PC-3 (cell line): ENCODE measurements around the gene ZNF384. TPM values are rescaled to one million over a fixed set of nuclear protein-coding genes. Genes with fewer than 3 reads are reported as not detected.
A peak's percentile ranks its signal among the peaks of the same experiment; 100 is the strongest.
"Not testable (repeated sequence)": the region's sequence is repeated elsewhere in the genome, so short reads cannot be mapped to it uniquely, and the experiment has no call there.

ENCODE experiments used
- ATAC-seq: fragments of 200-7000 bp; cut with Tn5 transposase; 2 replicates; pipeline ENCODE4 v1.9.1; 2020; ENCODE audit warnings: mild to moderate bottlenecking, moderate library complexity
- BruUV-seq: library from RNA; stranded (reverse); fragments of 400-500 nt; replicated peaks from 2 replicates; lab custom pipeline; 2021; lab: Mats Ljungman, UMichigan
- CTCF ChIA-PET: fragments of 300-600 bp; sonication (Branson Sonifier 250); formaldehyde crosslinking; loops from one replicate; lab custom pipeline; 2022; ENCODE audit warnings: antibody characterized with exemption; lab: Charles Lee
- POLR2A ChIA-PET: fragments of 300-600 bp; sonication (Branson Sonifier 250); formaldehyde crosslinking; loops from one replicate; lab custom pipeline; 2022; ENCODE audit warnings: antibody characterized with exemption; ENCODE audit not compliant: unreplicated experiment; lab: Charles Lee
- DNase-seq: peaks from one replicate; pipeline ENCODE4 v3.0.0-alpha.2; 2015
- H2AFZ ChIP-seq: fragments of 300-600 bp; sonication (generic); 2 replicates; pipeline ENCODE4 v1.6.0; 2016; ENCODE audit warnings: antibody characterized with exemption, low read length
- H3F3A ChIP-seq: fragments of 300-600 bp; sonication (generic); one replicate; pipeline ENCODE4 v1.6.0; 2017; ENCODE audit warnings: antibody characterized with exemption, low read length, control low read depth, mild to moderate bottlenecking; ENCODE audit not compliant: unreplicated experiment
- H3K27ac ChIP-seq: fragments of 300-600 bp; sonication (generic); 2 replicates; pipeline ENCODE4 v1.5.1; 2016; ENCODE audit warnings: mild to moderate bottlenecking, low read length
- H3K27me3 ChIP-seq: fragments of 300-600 bp; sonication (generic); 2 replicates; pipeline ENCODE4 v1.6.1; 2016; ENCODE audit warnings: low read length, mixed read lengths
- H3K36me3 ChIP-seq: fragments of 300-600 bp; sonication (generic); 2 replicates; pipeline ENCODE4 v1.6.1; 2016; ENCODE audit warnings: low read depth, mixed run types, low read length, mixed read lengths
- H3K4me1 ChIP-seq: fragments of 300-600 bp; sonication (generic); 2 replicates; pipeline ENCODE4 v1.5.1; 2016; ENCODE audit warnings: low read length; ENCODE audit not compliant: insufficient read depth
- H3K4me2 ChIP-seq: fragments of 300-600 bp; sonication (generic); 2 replicates; pipeline ENCODE4 v1.6.0; 2016; ENCODE audit warnings: low read length
- H3K4me3 ChIP-seq: fragments of 300-600 bp; sonication (generic); 2 replicates; pipeline ENCODE4 v1.5.1; 2016; ENCODE audit warnings: mild to moderate bottlenecking, low read length, mixed read lengths
- H3K79me2 ChIP-seq: fragments of 300-600 bp; sonication (generic); 2 replicates; pipeline ENCODE4 v1.6.1; 2017; ENCODE audit warnings: low read length, mixed read lengths
- H3K9ac ChIP-seq: fragments of 300-600 bp; sonication (generic); 2 replicates; pipeline ENCODE4 v1.6.0; 2016; ENCODE audit warnings: mild to moderate bottlenecking, low read length
- H3K9me2 ChIP-seq: fragments of 300-600 bp; sonication (generic); replicated peaks from 2 replicates; pipeline ENCODE4 v1.6.1; 2016; ENCODE audit warnings: mixed run types, low read length, mixed read lengths
- H3K9me3 ChIP-seq: fragments of 300-600 bp; sonication (generic); 2 replicates; pipeline ENCODE4 v1.6.1; 2016; ENCODE audit warnings: low read length, mixed read lengths
- H4K20me1 ChIP-seq: fragments of 300-600 bp; sonication (generic); 2 replicates; pipeline ENCODE4 v1.6.1; 2016; ENCODE audit warnings: low read length, mixed read lengths
- CTCF ChIP-seq: fragments of 300-600 bp; sonication (generic); conservative IDR thresholded peaks from 2 replicates; pipeline ENCODE4 v1.5.1; 2017; ENCODE audit warnings: antibody characterized with exemption, low read depth, mild to moderate bottlenecking, low read length
- EZH2 ChIP-seq: fragments of 300-600 bp; sonication (generic); IDR thresholded peaks from one replicate; pipeline ENCODE4 v1.6.1; 2017; ENCODE audit warnings: antibody characterized with exemption, mild to moderate bottlenecking, low read length; ENCODE audit not compliant: unreplicated experiment
- EZH2phosphoT487 ChIP-seq: fragments of 300-600 bp; sonication (generic); IDR thresholded peaks from 2 replicates; pipeline ENCODE4 v1.6.1; 2018; ENCODE audit warnings: mild to moderate bottlenecking, antibody characterized with exemption, low read length, borderline replicate concordance
- intact Hi-C: fragments of 100-400 bp; cut with micrococcal nuclease; formaldehyde crosslinking; loops from 2 replicates; pipeline ENCODE4 v1.9.0; 2023
- total RNA-seq: library from RNA; depleted of rRNA; stranded (reverse); fragments of >200 nt; gene quantifications from 2 replicates; pipeline ENCODE4 v1.2.3, GENCODE V29; 2014

Gene ZNF384
- total RNA-seq, 1 experiment from 2014 or later = 22.3 TPM

DNA sequence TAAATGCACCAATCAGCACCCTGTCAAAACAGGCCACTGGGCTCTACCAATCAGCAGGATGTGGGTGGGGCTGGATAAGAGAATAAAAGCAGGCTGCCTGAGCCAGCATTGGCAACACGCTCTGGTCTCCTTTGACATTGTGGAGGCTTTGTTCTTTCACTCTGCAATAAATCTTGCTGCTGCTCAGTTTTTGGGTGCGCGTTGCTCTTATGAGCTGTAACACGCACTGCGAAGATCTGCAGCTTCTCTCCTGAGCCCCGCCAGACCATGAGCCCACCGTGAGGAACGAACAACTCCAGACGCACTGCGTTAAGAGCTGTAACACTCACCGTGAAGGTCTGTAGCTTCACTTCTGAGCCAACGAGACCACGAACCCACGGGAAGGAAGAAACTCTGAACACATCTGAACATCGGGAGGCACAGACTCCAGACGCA, 19.8 kb upstream of the ZNF384 start:
- Histone ChIP-seq H3K27ac (no peak overlapping the region), H3K36me3 (no peaks in the 10 kb centered on the region), H3K27me3 (no peaks in the 10 kb centered on the region), H3K4me3 (no peak overlapping the region), H3K9me2 (no peaks in the 10 kb centered on the region), H3F3A (no peaks in the 10 kb centered on the region), H3K4me2 (no peak overlapping the region), H3K9me3 (no peaks in the 10 kb centered on the region), H4K20me1 (no peaks in the 10 kb centered on the region), H3K4me1 (no peaks in the 10 kb centered on the region), H3K9ac (no peak overlapping the region), H2AFZ (no peak overlapping the region), H3K79me2 (no peaks in the 10 kb centered on the region)
- intact Hi-C loops = no loop called here
- ChIA-PET POLR2A (interaction anchor here (0.6 kb wide), 1 partner anchor 178 kb away, joined by 4 read pairs; no protein-coding TSS in a partner anchor), CTCF (no interaction called here)
- ATAC-seq (no peak), DNase-seq (peak; percentile 8)
- BruUV-seq = no TSS peak
- no peak for TF ChIP-seq EZH2

- ATAC-seq, H3K9ac ChIP-seq, H4K20me1 ChIP-seq, H3K9me3 ChIP-seq, H3K4me3 ChIP-seq, CTCF ChIA-PET, DNase-seq, H3K9me2 ChIP-seq, H3K36me3 ChIP-seq, H3K27me3 ChIP-seq, H2AFZ ChIP-seq, BruUV-seq, intact Hi-C loops, H3K27ac ChIP-seq, H3K4me1 ChIP-seq, H3K79me2 ChIP-seq, H3K4me2 ChIP-seq, H3F3A ChIP-seq: not testable (repeated sequence)
- POLR2A ChIA-PET = interaction anchor here (0.6 kb wide), 1 partner anchor 179 kb away, joined by 4 read pairs; no protein-coding TSS in a partner anchor
These were observed 19.2 kb upstream of the ZNF384 start for GRCh38 chr12:6708351-6708750.

DNA sequence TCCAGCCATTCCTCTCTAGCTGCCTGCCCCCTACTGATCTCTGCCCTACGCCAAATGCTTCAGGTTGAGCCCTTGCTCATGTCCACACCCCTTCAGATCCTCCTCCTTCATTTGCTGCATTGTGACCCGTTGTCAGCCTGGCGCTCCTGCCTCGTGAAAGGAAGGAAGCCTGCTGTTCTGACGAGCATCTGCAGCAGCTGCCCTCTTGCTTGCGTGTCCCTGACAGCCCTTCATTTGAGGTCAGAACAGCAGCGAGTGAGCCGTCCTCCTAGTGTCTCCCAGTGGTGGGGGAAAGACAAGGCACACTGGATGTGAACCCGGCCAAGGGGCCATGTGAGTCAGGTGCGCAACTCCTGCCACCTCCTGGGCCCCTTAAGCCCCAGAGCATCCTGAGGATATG, 14.5 kb upstream of the ZNF384 start:
- Histone ChIP-seq H4K20me1 (no peaks in the 10 kb centered on the region), H3K36me3 (no peaks in the 10 kb centered on the region), H3K4me2 (no peak overlapping the region), H3K9me3 (no peaks in the 10 kb centered on the region), H3K27me3 (peaks cover 32% of the 10 kb centered on the region), H3K9me2 (no peaks in the 10 kb centered on the region), H3K27ac (no peak overlapping the region), H3K4me1 (no peaks in the 10 kb centered on the region), H3F3A (no peaks in the 10 kb centered on the region), H3K9ac (no peak overlapping the region), H2AFZ (no peak overlapping the region), H3K4me3 (no peak overlapping the region), H3K79me2 (no peaks in the 10 kb centered on the region)
- ATAC-seq (no peak), DNase-seq (no peak)
- POLR2A ChIA-PET = no interaction called here
- TF ChIP-seq EZH2 = no peak
- TF ChIP-seq EZH2phosphoT487 = no peak
- no peak for TF ChIP-seq CTCF
- CTCF ChIA-PET = no interaction called here
- no TSS peak for BruUV-seq
- intact Hi-C loops = no loop called here
